ENCODE measurements around the gene MAPKBP1. TPM values are rescaled to one million over a fixed set of nuclear protein-coding genes. Genes with fewer than 3 reads are reported as not detected.

The MAPKBP1 gene
- total RNA-seq, 1 donor from 2014 or later: 22.8 TPM

DNA sequence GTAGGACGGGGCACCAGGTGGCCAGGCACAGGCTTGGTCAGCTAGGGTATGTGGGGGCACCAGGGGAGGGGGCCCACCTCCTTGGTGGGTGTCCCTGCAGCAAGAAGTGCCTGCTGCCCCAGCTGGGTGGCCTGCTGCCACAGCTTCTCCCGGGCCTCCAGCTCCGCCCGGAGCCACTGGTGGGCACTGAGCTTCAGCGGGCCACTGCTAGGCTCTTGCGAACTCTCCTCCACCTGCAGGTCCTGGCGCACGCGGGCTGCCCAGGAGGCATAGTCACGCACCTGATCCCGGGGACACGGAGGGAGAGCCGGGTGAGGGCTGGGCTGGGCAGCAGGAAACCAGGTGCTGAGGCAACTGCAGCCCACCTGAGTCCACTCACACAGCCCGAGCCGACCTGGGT, 94.0 kb downstream of the MAPKBP1 start:
- no peak for DNase-seq

DNA sequence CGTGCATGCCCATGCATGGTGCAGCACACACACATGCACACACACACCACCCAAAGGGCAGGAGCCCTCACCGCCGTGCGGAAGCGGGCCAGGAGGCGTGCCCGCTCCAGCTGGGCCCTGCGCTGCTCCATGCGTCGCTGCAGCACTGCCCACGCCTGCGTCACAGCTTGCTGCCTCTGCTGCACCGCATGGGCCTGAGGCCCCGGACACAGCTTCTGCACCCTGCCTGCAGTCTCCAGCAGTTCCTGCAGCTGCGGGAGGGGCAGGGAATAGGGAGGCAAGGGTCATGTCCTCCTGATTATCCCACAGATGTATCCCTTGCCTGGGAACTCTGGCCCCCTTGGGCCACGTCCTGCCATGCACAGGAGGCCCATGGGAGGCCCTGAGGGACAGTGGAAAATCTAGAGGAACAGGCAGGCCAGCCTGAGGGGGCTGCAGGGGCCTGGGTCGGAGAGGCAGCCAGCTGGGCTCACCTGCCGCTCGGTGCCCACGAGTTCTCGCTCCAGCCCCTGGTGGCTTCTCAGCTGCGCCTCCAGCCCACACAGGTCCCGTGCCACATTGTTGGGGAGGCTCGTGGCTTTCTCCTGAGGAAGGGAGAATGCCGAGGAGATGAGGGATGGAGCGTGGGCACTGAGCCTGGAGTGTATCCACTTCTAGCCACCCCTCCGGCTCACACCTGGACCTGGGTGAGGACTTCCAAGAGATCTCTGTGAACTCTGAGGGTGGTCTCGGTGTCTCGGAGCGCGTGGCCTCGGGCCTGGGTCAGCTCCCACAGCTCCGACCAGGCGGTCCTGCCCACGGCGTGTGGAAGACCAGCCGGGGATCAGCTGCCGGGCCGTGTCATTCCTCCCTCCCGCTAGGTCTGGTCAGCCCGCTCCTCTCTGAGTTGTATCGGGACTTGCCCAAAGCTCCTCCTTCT, 95.7 kb downstream of the MAPKBP1 start:
- no peak for DNase-seq

DNA sequence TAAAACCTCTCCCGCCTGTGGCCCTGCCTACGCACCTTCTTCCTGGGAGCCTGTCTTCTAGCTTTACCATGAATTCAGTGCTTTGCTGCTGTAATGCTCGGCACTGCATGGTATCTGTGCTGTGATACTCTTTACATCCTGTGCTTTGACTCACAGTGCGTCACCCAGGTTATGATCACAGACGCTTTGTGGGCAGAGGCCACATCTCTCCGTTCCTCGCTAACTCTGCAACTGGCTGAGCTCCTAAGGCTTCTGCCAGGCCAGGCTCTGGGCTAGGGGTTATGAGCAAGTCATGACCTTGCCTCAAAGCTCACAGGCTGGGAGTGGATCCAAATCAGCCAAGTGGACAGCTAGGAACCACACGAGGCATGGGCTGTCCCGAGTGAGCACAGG, 96.4 kb downstream of the MAPKBP1 start:
- DNase-seq: no peak

DNA sequence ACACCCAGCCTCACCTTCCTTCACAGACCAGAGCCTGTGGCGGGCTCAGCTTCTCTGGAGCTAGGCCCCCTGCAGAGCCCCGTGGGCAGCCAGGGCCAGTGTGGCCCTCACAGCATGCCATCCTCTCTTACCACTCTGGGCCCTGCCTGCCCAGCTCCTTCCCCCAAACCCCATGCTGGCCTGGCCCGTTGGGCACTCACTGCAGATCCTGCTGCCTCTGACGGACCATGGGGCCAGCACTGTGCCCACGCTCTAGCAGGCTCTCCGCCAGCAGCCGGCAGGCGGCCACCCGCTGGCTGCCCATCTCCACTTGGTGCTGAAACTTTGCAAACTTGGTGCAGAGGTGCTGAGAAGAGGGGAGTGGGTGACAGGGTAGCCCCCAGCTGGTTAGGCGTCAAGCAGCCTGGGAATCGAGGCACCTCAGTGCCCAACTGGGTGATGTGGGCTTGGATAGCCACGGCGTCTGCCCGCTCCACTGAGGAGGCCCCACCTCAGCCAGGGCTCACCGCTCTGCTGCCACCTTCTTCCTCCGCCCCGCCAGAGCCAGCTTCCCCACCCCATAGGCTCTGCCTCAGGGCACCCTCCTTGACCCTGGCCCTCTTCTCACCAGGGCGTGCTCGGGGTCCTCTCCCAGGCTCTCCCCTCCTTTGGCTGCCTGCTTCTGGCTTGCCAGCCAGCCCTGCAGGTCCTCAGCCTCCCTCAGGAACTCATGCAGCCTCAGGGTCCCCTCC, 97.1 kb downstream of the MAPKBP1 start:
- DNase-seq: no peak

DNA sequence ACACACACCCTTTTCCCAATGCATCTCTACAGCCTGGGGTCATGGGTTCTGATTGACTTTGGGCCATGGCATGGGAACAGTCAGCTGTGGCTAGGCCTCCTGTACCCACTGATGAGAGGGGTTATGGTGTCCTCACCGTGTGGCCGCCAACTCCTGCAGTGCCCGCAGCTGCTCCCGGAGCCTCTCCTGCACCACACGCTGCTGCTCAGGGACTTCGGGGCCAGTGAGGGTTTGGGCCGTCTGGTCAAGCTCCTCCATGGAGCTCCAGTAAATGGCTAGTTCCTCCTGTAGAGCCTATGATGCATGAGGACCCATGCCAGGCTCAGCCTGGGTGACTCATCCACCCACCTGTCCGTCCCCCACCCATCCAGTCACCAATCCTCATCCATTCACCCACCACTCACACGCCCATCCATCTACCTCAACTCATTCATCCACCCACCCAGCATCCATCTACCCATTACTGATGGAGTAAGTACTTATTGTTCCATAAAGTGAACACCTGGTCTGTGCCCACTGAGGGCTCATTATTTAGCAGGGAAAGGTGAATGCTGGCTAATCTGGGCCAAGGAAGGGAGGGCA, 98.0 kb downstream of the MAPKBP1 start:
- DNase-seq: no peak

DNA sequence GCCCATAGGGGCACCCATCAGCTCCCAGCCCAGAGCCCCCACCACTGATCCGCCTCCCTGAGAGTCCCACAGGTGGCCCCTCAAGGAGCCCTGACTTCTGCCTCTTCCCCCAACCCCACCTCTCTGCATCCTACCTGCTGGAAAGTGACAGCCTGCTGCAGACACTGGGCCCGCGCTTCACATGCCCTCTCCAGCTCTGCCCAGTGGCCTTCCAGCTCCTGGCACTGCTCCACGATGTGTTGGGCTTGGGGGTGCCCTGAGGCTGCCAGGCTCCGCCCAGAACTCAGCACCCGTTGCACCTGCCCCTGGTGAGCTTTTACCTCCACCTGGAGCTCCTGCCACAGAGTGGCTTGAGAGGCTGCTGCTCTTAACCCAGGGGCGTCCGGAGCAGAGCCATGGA, 99.4 kb downstream of the MAPKBP1 start:
- no peak for DNase-seq

DNA sequence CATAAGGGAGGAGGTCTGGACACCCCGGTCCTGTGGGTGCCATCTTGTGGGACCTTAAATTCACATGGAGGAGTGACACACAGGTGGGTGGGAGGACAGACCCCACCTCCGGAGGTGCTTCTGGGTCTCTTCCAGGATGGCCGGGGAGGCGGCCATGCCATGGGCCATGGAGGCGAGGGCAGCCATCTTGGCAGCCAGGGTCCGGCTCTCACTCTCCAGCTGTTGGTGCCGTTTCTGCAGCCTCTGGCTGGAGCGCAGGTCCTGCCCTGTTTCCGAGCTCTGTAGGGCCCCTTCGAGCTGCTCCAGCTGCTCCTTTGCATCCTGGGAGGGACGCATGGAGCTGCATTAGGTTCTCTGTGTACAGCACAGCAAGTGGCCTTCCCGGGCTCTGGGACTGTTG, 100.5 kb downstream of the MAPKBP1 start:
- DNase-seq: no peak

DNA sequence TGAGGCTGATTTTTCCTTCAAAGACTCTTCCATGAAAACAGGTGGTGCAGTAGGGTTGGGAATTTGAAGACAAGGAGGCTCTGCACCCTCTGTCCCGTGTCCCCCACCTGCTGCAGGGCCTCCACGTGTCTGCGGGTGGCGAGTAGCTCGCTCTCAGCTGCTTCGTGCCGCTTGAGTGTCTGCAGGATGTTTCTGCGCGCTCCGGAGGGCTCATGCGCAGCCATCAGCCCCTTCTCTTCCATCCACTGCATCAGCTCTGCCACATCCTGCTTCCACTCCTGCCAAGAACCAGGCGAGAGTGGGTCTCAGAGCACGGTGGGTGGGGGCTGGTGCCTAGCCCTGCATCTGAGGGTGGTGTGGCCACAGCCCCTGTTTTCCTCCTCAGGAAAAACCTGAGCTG, 101.7 kb downstream of the MAPKBP1 start:
- no peak for DNase-seq

DNA sequence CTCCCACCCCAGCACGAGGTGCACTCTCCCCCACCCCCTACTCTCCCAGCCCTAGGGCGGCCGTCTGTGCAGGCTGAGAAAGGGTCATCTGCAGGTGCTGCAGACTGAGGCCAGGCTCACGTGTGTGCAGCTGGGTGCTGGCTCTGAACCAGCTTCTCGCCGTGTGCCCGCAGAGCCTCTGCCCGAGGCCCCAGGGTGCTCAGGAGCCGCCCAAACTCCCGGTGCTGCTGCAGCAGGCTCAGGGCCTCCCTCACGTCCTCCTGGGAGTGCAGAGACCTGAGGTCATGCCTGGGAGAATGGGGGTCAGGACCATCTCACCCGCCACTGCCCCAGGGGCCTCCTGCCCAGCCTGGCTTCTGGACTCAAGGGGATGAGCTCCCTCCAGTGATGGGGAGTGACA, 102.4 kb downstream of the MAPKBP1 start:
- no peak for DNase-seq

Small RNA genes lying within 50 kb of the gene (small RNA-seq; reads per million reads assigned to genes)
- gene JMJD7-PLA2G4B (ENCODE audit: low replicate concordance): not detected
- gene MIR4310 (ENCODE audit: low replicate concordance): not detected
- gene RNA5SP393 (ENCODE audit: low replicate concordance): not detected

Other genes with a start within 250 kb of the MAPKBP1 start
- 43.8 TPM for gene RPAP1, start 230.2 kb upstream of the MAPKBP1 start, total RNA-seq
- 12.9 TPM for gene TYRO3, start 215.3 kb upstream of the MAPKBP1 start, total RNA-seq
- 118 TPM for gene MGA, start 114.1 kb upstream of the MAPKBP1 start, total RNA-seq
- 16.7 TPM for gene JMJD7, start 53.6 kb downstream of the MAPKBP1 start, total RNA-seq
- 10.7 TPM for gene PLA2G4B, start 64.4 kb downstream of the MAPKBP1 start, total RNA-seq
- 2.2 TPM for gene SPTBN5, start 119.6 kb downstream of the MAPKBP1 start, total RNA-seq
- 39.1 TPM for gene EHD4, start 198.1 kb downstream of the MAPKBP1 start, total RNA-seq
- gene PLA2G4E, start 246.6 kb downstream of the MAPKBP1 start, total RNA-seq: 1.9 TPM